C4-2B (cell line): ENCODE measurements around the gene GALNT14.

Experiments
- H3K27ac ChIP-seq: fragments of 450-650 bp; 2 replicates; pipeline ENCODE4 v1.5.1; 2017
- CTCF ChIP-seq: fragments of 450-650 bp; conservative IDR thresholded peaks from 2 replicates; pipeline ENCODE4 v1.5.1; 2017; ENCODE audit warnings: mild to moderate bottlenecking
- ZFX ChIP-seq: fragments of 450-650 bp; IDR thresholded peaks from 2 replicates; pipeline ENCODE4 v1.6.1; 2017

The GALNT14 gene

DNA sequence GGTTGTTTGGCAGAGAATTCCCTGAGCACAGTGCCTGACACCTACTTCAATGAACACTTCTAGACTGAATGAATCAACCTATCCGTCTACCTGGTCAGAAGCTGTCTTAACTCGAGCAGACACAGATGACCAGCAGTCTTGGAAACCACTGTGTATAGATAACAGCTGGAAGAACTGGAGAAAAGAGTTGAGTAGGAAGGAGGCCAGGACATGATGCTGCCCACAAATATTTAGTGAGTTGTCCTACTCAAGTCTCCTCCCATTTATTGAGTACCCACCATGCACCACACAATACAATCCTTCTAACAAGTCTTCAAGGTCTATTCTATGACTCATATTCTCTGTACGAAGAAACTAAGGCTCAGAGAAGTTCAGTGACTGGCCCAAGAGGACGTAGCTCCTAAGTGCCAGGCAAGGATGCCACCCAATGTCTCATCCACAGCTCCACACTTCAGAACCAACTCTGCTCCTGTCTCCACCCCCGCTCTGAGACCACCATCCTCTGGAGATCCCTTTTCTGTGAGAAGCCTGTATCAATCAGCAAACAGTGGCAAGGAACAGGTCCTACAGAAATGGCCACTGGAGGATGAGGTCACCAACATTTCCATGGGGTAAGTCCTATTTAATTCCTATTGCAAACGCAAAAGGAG, 62.2 kb downstream of the GALNT14 start:
- no peak for TF ChIP-seq ZFX
- no peak for TF ChIP-seq CTCF
- no peak overlapping the region for H3K27ac ChIP-seq

DNA sequence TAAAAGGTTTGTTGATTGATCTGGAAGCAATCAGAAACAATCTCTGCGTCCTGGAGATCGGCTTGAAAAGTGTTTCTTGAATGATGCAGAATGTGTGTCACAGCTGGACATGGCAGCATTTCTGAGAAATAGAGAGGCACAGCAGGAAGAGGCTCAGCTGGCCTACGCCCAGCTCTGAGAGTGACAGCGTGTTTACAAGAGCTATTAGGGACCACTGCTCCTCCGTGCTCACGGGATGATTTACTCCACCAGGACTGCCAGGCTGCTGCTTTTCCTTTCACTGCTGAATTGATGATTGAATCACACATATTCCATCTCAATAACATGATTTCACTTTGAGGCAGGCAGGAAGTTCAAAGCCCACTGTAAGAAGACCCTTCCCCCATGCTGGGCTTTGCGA, 62.8 kb downstream of the GALNT14 start:
- H3K27ac ChIP-seq = no peak overlapping the region
- TF ChIP-seq ZFX (no peak), CTCF (no peak)

DNA sequence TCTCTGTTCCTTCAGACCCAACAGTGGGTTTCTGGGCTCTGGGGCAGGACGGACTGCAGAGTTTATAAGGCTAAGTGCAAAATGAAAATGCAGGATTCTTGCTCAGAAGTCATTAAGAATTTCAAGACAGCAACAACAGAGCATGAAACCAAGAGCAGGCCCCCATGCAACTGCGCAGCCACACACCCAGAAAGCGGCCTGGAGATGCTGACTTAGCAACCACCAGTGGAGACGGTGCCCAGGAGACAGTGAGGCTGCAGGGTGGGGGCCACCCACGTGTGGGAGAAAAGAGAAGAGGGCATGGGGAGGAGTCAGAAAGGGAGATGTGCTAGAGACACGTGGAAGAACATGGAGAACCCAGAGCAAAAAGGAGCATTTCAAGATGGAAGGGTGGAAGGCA, 66.5 kb downstream of the GALNT14 start:
- TF ChIP-seq CTCF (no peak), ZFX (no peak)
- H3K27ac ChIP-seq = no peak overlapping the region

GRCh38 chr2:31070339-31071125, 67.7 kb downstream of the GALNT14 start:
- H3K27ac ChIP-seq = no peak overlapping the region
- TF ChIP-seq ZFX (no peak), CTCF (no peak)

DNA sequence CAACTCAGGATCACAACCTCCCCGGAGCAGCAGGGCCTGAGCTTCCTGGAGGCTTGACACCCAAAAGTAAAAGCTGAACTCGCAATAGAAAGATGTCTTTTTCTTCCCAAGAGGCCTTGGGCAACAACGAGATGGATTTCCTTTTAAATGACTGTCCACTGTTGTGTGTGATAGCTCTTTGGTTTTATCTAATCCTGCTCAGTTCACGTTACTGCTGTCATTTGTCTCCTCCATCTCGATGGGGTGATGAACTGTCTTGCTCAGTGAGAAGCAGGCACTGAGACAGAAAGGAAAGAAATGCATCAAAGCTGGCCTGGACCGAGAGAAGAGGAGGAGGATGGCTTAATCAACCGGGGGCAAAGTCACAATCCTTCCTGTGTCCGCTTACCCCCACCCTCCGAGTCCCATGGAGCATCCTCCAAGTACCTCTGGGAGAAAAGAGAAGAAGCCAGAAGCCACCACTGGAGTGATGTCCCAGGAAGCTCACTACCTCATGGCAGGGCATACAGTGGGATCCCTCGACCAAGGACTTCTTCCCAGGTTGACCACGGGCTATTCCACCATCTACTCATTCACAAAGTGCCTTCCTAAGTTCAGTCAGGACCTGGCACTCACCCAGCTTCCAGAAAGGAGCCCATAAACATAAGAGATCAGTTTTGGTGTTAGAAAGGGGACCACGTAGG, 68.5 kb downstream of the GALNT14 start:
- H3K27ac ChIP-seq = no peak overlapping the region
- TF ChIP-seq ZFX (no peak), CTCF (no peak)

- TF ChIP-seq ZFX (no peak), CTCF (no peak)
Measured at GRCh38 chr2:31067259-31067658, 71.0 kb downstream of the GALNT14 start.

GRCh38 chr2:31066551-31066950, 71.7 kb downstream of the GALNT14 start:
- TF ChIP-seq CTCF = no peak
- no peak for TF ChIP-seq ZFX
- H3K27ac ChIP-seq = no peak overlapping the region

More at GRCh38 chr2:31067259-31067658, 71.0 kb downstream of the GALNT14 start:
- no peak overlapping the region for H3K27ac ChIP-seq
